Activated T-helper 2 cell treated with anti-CD3 and anti-CD28 coated beads, Interferon-gamma antibody, Interleukin-2, Interleukin-4, amounts not matched to agents 10 μg/mL and 5 μg/mL and 100 μg/mL, durations not matched to agents 14 hours and 24 hours and 36 hours (primary cell): ENCODE results near the gene TRIO. TPM values are rescaled to one million over a fixed set of nuclear protein-coding genes. Genes with fewer than 3 reads are reported as not detected.

Source experiments
- DNase-seq: peaks from one replicate; pipeline ENCODE4 v3.0.0; 2021; ENCODE audit warnings: low spot score
- H3K27ac Mint-ChIP-seq: one replicate; pipeline ENCODE4 v1.8.0; 2021; ENCODE audit warnings: mixed read lengths
- H3K27me3 Mint-ChIP-seq: one replicate; pipeline ENCODE4 v1.8.0; 2021; ENCODE audit warnings: low read depth, mixed read lengths
- H3K36me3 Mint-ChIP-seq: one replicate; pipeline ENCODE4 v1.8.0; 2021; ENCODE audit warnings: low read depth, mixed read lengths
- H3K4me1 Mint-ChIP-seq: one replicate; pipeline ENCODE4 v1.8.0; 2021; ENCODE audit warnings: low read depth, mixed read lengths
- H3K4me3 Mint-ChIP-seq: one replicate; pipeline ENCODE4 v1.8.0; 2021; ENCODE audit warnings: low read depth, mild to moderate bottlenecking, moderate library complexity, mixed read lengths
- H3K9me3 Mint-ChIP-seq: one replicate; pipeline ENCODE4 v1.8.0; 2021; ENCODE audit warnings: mixed read lengths
- intact Hi-C: fragments of 100-400 bp; cut with micrococcal nuclease; formaldehyde crosslinking; loops from one replicate; pipeline ENCODE4 v1.15.1; 2023
- total RNA-seq: library from RNA; stranded (reverse); gene quantifications from 2 replicates; pipeline ENCODE4 v1.2.3, GENCODE V29; 2022

Gene TRIO
- total RNA-seq, 1 donor from 2014 or later = 28.7 TPM

GRCh38 chr5:14476786-14477435 lies 333.8 kb downstream of the TRIO start:
- DNase-seq = no peak
- Mint-ChIP-seq H3K4me3 (no peak overlapping the region), H3K4me1 (peaks cover 19% of the 10 kb centered on the region), H3K27ac (no peak overlapping the region), H3K9me3 (no peaks in the 10 kb centered on the region), H3K36me3 (peaks cover 7% of the 10 kb centered on the region), H3K27me3 (no peaks in the 10 kb centered on the region)
- intact Hi-C loops = no loop called here

DNA sequence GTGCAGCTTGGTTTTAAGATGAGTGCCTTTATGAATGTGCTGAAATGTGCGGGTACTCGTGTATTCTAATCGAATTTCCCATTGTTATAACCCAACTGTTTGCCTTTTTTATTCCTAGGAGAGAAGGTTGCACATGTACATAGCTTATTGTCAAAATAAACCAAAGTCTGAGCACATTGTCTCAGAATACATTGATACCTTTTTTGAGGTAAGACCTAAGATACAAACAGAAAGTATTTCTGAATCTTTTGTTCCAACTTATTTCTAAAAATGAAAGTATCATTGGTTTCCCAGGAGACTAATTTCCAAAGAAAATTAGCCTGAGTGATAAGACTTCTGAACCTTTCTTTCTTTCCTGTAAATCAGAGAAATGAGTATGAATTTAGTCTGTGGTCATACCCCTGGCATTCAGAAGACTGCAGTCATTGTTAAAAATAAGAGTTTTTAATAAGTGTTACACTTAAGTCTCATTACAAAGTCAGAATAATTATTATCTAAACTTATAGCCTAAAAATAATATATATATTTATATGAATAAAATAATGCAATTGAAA lies 336.1 kb downstream of the TRIO start:
- intact Hi-C loops = loop anchor here (1.0 kb wide), 2 partner anchors 64 to 116 kb away; no protein-coding TSS in a partner anchor
- peaks cover 10% of the 10 kb centered on the region for H3K36me3 Mint-ChIP-seq
- H3K27me3 Mint-ChIP-seq = no peaks in the 10 kb centered on the region
- H3K4me1 Mint-ChIP-seq = peaks cover 18% of the 10 kb centered on the region
- no peak for DNase-seq
- no peaks in the 10 kb centered on the region for H3K9me3 Mint-ChIP-seq
- H3K27ac Mint-ChIP-seq = peak overlapping the region; percentile 79
- no peak overlapping the region for H3K4me3 Mint-ChIP-seq

GRCh38 chr5:14481349-14481748 lies 338.2 kb downstream of the TRIO start:
- intact Hi-C loops = no loop called here
- Mint-ChIP-seq H3K36me3 (peaks cover 21% of the 10 kb centered on the region), H3K27ac (no peak overlapping the region), H3K9me3 (no peaks in the 10 kb centered on the region), H3K4me3 (no peak overlapping the region), H3K27me3 (no peaks in the 10 kb centered on the region), H3K4me1 (peaks cover 26% of the 10 kb centered on the region)
- no peak for DNase-seq

- H3K9me3 Mint-ChIP-seq = no peaks in the 10 kb centered on the region
- H3K4me1 Mint-ChIP-seq = peaks cover 22% of the 10 kb centered on the region
- no peaks in the 10 kb centered on the region for H3K27me3 Mint-ChIP-seq
- H3K27ac Mint-ChIP-seq = no peak overlapping the region
- no peak overlapping the region for H3K4me3 Mint-ChIP-seq
- intact Hi-C loops = no loop called here
- peaks cover 21% of the 10 kb centered on the region for H3K36me3 Mint-ChIP-seq
- no peak for DNase-seq
Measured at GRCh38 chr5:14482085-14482484, 338.9 kb downstream of the TRIO start.

GRCh38 chr5:14483504-14484157 lies 340.5 kb downstream of the TRIO start:
- H3K36me3 Mint-ChIP-seq = peaks cover 26% of the 10 kb centered on the region
- no peaks in the 10 kb centered on the region for H3K9me3 Mint-ChIP-seq
- peaks cover 21% of the 10 kb centered on the region for H3K4me1 Mint-ChIP-seq
- no peak for DNase-seq
- no peaks in the 10 kb centered on the region for H3K27me3 Mint-ChIP-seq
- H3K4me3 Mint-ChIP-seq = no peak overlapping the region
- no peak overlapping the region for H3K27ac Mint-ChIP-seq
- intact Hi-C loops = no loop called here

DNA sequence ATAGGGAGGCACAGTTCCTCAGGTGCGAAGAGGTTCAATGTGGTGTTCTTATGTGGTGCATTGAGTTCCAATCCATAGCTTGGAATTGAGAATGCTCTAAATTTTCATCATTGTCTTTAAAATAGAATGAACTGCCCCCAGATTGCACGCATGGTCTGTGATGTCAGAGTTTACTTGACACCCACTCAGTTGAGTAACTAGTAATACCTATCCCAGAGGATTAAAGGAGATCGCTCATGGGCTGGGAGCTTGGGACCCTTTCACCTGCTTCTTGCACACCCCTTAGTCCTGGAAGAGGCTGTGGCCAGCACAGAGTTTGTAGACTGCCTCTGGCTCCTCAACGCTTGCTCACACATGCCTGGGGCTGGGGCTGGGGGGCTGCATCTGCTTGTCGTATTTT lies 343.3 kb downstream of the TRIO start:
- Mint-ChIP-seq H3K27ac (no peak overlapping the region), H3K9me3 (no peaks in the 10 kb centered on the region), H3K27me3 (no peaks in the 10 kb centered on the region), H3K4me3 (no peak overlapping the region), H3K36me3 (peaks cover 25% of the 10 kb centered on the region), H3K4me1 (peaks cover 13% of the 10 kb centered on the region)
- intact Hi-C loops = no loop called here
- no peak for DNase-seq

DNA sequence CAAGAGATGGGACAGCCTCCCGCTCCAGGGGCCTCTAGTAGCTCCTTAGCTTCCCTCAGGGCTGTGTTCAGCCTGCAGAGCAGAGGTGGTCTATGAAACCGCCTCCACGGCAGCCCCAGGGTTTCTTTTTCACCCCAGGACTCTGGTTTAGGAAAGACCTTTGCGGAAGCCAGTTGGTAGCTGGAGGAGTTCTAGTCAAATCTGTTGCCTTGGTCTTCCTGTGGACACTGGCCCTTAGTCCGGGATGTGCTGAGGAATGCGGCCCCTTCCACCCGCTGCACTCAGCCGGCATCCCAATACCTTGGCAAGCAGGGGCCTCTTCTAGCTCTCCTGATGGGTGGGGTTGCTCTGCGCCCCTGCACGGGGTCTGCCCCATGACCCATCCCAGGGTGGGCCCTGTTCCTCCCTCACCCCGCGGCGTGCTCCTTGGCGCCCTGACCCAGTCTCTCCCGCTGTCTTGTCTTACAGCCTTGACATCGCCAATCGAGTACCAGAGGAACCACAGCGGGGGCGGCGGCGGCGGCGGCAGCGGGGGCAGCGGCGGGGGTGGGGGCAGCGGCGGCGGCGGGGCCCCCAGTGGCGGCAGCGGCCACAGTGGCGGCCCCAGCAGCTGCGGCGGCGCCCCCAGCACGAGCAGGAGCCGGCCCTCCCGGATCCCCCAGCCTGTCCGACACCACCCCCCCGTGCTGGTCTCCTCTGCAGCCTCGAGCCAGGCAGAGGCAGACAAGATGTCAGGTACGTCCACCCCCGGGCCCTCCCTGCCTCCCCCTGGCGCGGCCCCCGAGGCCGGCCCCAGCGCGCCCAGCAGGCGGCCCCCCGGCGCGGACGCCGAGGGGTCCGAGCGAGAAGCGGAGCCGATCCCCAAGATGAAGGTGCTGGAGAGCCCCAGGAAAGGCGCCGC lies 344.1 kb downstream of the TRIO start:
- no peaks in the 10 kb centered on the region for H3K27me3 Mint-ChIP-seq
- H3K9me3 Mint-ChIP-seq = no peaks in the 10 kb centered on the region
- H3K36me3 Mint-ChIP-seq = peaks cover 25% of the 10 kb centered on the region
- no peak for DNase-seq
- no peak overlapping the region for H3K4me3 Mint-ChIP-seq
- no peak overlapping the region for H3K27ac Mint-ChIP-seq
- peaks cover 13% of the 10 kb centered on the region for H3K4me1 Mint-ChIP-seq
- intact Hi-C loops = no loop called here

- Mint-ChIP-seq H3K9me3 (no peaks in the 10 kb centered on the region), H3K4me3 (no peak overlapping the region), H3K4me1 (peaks cover 13% of the 10 kb centered on the region), H3K27ac (no peak overlapping the region), H3K36me3 (peaks cover 25% of the 10 kb centered on the region), H3K27me3 (no peaks in the 10 kb centered on the region)
- DNase-seq = no peak
- intact Hi-C loops = no loop called here
Measured at GRCh38 chr5:14487897-14488570, 344.9 kb downstream of the TRIO start.

DNA sequence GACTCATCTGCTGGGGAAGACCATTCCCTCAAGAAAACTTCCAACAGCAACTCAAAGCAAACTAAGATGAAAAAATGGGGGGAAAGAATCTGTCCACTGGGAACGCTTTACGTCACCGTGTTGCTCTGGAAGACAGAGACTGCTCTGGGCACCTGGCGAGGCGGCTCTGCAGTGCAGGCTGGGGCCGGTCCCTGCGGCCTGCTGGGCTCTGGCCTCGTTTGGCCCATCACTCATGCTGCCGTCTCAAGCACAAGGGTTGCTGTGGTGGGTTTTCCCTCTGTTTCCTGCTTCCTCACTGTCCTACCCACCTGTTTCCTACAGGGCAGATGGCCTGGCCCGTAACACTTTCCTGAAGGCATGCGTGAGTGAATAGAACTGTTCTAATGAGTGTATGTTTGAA lies 345.6 kb downstream of the TRIO start:
- H3K27me3 Mint-ChIP-seq = no peaks in the 10 kb centered on the region
- no peak for DNase-seq
- peaks cover 13% of the 10 kb centered on the region for H3K4me1 Mint-ChIP-seq
- H3K27ac Mint-ChIP-seq = no peak overlapping the region
- H3K9me3 Mint-ChIP-seq = no peaks in the 10 kb centered on the region
- intact Hi-C loops = no loop called here
- H3K36me3 Mint-ChIP-seq = peaks cover 24% of the 10 kb centered on the region
- H3K4me3 Mint-ChIP-seq = no peak overlapping the region

GRCh38 chr5:14489643-14490042 lies 346.5 kb downstream of the TRIO start:
- Mint-ChIP-seq H3K4me1 (peaks cover 10% of the 10 kb centered on the region), H3K9me3 (no peaks in the 10 kb centered on the region), H3K4me3 (no peak overlapping the region), H3K27me3 (no peaks in the 10 kb centered on the region), H3K27ac (no peak overlapping the region), H3K36me3 (peaks cover 20% of the 10 kb centered on the region)
- no peak for DNase-seq
- intact Hi-C loops = no loop called here

DNA sequence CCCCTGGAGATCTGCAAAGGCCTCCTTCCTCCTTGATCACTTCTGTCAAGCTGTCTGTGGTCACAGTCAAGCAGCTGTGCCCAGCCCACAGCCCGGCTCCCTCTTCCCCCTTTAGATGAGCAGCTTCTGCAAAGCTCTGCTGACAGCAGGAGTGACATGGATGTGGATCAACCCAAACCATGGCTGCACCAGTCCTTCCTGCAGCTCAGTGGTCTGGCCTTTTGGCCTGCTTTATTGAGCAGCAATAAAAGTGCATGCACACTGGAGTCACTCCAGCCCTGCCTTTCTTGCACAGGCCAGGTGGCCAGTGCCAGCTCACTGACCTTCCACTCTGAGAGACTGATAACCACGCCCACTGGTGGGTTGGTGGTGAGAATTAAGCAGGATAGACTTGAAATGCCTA lies 347.2 kb downstream of the TRIO start:
- no peak overlapping the region for H3K27ac Mint-ChIP-seq
- H3K9me3 Mint-ChIP-seq = no peaks in the 10 kb centered on the region
- H3K4me3 Mint-ChIP-seq = no peak overlapping the region
- intact Hi-C loops = no loop called here
- H3K4me1 Mint-ChIP-seq = peaks cover 4% of the 10 kb centered on the region
- peaks cover 15% of the 10 kb centered on the region for H3K36me3 Mint-ChIP-seq
- DNase-seq = no peak
- no peaks in the 10 kb centered on the region for H3K27me3 Mint-ChIP-seq
